Middle frontal gyrus (tissue), 1 donor: Measurements from ENCODE around the gene GYPA.
"Not testable (repeated sequence)": the region's sequence is repeated elsewhere in the genome, so short reads cannot be mapped to it uniquely, and the experiment has no call there.

ENCODE experiments used
- DNase-seq: peaks from one replicate; pipeline ENCODE4 v3.0.0-alpha.2; 2015; ENCODE audit warnings: low spot score; ENCODE audit errors: extremely low spot score

The GYPA gene

DNA sequence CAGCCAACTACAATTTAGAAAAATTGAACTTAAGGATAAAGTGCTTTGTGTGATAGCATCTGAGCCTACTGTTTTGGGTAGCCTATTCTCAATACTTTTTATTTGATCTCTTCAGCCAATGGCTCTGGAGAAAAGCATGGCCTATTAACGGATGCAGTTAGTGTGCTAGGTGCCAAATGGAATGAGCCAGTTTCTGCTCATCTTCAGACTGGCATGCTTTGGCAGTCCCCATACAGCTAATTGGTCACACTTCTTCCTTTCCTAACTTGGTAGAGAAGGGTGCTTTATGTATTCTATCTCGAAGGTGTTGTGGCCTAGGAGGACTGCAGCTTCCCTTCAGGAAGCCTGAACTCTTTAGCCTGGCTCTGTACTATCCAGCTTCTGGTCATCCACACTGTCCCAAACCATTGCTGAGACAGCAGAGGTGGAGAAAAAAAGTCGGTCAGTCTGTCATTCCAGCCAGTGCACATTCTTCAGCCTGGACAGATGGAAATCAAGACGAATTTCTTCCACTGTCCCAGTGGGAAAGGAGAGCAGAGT is 11.1 kb downstream of the GYPA start:
- DNase-seq, result not testable (repeated sequence)

DNA sequence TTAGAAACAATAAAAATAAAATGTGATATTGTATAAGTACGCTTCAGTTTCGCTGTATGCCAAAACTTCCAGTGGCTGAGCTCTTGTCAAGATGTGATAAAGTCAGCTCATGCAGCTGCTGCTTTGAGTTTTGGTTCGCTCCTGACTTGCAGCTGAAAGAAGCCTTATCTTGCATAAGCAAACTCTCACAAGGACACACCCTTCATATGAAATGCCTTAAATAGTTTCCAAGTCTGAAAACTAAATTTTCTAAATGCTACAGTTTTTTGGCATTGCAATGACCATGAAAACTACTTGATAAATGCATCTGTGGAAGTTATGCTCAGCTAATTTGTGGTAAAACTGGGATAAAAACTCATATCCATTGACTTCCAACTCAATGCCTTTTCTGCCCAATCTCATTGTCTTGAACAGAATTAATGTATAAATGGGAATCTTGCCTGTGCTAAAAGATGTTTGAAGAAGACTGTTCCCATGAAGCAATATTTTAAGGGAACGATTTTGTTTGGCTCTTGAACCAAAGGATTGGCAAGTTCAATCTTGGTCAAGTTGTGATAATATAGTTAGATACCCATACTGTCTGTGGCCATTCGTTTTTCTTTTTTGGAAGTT is 11.7 kb downstream of the GYPA start:
- DNase-seq, result not testable (repeated sequence)

DNA sequence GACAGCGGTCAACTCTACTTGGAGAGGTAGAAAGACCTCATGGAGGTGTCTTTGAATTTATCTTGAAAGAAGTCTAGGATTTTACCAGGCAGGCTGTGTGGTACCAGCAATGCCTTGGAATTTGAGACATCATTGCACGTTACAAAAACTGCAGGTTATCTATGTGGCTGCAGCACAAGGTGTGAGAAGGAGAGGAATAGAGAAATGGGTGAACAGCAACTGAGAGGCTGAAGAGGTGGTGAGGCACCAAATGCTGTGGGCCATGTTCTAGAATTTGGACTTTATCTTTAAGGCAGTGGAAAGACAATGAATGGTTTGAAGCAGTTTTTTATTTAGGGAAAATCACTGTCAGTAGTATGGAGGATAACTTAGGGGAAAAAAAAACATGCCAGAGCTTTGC is 15.4 kb downstream of the GYPA start:
- not testable (repeated sequence) for DNase-seq

DNA sequence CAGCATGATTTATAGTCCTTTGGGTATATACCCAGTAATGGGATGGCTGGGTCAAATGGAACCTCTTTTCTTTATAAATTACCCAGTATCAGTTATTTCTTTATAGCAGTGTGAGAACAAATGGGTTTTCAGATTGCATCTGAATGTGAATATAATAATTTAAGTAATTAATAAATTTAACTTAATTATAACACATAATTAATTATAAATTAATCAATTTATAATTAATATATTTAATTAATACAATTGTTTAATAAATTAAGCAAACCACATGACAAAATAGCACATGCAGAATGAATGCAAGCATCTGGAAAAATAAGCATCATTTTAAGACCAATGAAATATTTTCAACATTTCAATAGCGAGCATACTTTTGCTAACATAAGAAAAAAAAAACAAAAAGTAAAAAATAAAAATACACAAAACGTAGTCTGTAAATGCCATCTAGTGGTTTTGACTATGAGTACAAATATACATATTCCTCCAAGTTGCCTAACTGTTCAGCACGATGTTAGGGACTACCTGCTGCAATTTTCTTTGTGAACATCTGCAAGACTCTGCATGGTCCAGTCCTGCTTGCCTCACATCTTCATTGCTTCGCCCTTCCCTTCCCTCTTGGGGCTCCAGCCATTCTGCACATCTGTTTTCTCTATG is 16.4 kb downstream of the GYPA start:
- DNase-seq, result not testable (repeated sequence)

DNA sequence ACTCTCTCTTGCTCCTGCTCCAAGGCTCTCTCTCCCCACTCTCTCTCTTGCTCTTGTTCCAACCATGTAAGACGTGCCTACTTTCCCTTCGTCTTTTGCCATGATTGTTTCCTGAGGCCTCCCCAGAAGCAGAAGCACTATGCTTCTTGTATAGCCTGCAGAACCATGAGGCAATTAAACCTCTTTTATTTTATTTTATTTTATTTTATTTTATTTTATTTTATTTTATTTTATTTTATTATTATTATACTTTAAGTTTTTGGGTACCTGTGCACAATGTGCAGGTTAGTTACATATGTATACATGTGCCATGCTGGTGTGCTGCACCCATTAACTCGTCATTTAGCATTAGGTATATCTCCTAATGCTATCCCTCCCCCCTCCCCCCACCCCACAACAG is 17.2 kb downstream of the GYPA start:
- not testable (repeated sequence) for DNase-seq

DNA sequence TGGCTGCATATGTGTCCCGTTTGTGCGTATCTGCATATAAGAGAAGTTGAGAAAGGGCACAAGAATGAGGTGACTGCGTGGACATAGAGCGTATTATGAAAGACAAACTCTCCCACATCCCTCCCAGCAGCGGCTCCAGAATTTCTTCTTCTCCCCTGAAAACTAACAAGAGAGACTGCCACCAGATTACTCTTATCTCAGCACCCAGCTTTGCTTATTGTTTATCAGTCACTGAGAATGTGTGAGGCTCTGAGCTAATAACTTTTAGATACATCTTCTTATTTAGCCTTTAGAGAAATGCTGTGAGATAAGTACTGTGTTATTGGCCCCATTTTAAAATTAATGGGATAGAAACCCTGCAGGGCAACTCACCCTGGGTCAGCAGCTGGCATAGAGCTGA is 20.8 kb downstream of the GYPA start:
- DNase-seq, result not testable (repeated sequence)

DNA sequence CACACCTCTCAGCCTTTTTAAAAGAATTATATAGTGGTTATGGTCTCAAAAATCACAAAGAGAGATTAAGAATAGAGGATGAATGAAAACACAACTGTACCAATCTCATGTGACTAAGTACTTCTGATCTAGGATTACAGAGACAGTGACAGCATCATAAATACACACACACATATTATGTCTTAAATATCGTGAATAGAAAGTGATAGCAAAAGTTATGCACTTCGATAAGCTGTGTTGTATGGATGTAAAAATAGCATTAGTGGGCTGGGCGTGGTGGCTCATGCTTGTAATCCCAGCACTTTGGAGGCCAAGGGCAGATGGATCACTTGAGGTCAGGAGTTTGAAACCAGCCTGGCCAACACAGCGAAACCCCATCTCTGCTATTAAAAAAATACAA is 25.0 kb downstream of the GYPA start:
- DNase-seq, result no peak

DNA sequence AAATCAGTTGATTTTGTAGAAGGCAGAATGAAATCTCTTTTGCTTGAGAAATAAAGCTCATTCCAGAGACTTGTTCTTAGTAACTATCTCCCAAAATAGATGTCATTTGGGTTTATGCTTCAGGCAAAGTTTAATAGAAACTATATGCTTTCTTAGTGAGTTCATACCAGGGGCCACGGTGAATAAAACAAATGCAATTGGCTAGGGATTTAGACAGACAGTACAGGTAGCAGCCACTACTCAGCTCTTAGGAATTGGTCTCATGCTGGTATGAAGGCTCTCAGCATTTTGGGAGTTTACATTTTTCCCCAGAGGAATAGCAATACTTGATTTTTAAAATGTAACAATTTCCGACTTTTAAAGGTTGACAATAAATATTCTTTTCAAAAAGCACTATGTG is 27.0 kb downstream of the GYPA start:
- DNase-seq, result no peak

DNA sequence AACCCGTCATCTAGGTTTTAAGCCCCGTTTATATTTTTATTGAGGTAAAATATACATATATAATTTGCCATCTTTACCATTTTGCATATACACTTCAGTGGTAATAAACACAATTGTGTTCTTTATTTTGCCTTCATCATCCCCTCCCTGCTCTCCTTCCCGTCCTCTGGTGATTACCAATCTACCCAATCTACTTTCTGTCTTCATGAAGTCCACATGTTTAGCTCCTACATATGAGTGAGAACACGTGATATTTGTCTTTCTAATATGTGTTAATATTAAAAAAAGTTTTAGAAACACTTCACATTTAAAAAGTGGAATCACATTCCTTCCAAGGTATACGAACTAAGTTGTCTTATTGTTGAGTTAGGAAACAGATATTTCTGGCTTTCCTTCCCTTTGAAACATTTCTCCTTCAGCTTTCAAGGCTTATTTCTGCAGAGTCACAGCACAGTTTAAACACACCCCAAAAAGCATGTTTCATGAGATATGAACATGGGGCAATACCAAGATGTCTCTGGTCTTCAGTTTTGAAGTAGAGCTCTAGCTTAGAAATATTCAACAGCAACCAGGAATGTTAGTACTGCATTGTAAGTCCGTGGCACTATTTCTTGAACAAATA is 35.9 kb downstream of the GYPA start:
- DNase-seq, result no peak

DNA sequence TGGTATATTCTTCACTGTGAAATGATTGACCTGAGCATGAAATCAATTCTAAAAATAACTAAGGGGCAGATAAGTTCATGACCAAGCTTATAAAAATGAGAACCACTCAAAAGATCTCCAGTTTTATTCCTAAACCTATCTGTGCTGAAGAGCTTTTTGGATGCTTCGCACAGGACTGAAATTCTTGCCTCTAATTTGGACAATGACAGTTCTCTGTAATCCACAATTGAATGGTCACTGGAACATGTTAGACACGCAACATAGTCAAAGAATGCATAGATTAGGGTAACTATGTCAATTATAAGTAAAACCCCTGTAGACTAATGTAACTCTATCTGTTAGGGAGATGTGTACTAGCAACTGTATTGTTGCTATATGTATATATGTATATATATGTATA is 42.7 kb downstream of the GYPA start:
- not testable (repeated sequence) for DNase-seq

DNA sequence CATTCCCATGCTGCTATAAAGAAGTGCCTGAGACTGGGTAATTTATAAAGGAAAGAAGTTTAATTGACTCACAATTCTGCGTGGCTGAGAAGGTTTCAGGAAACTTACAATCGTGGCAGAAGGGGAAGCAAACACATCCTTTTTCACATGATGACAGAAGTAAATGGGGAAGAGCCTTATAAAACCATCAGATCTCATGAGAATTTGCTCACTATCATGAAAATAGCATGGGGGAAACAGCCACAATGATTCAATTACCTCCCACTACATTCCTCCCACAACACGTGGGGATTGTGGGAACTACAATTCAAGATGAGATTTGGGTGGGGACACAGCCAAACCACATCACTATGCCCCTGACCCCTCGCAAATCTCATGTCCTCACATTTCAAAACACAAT is 46.5 kb downstream of the GYPA start:
- not testable (repeated sequence) for DNase-seq

DNA sequence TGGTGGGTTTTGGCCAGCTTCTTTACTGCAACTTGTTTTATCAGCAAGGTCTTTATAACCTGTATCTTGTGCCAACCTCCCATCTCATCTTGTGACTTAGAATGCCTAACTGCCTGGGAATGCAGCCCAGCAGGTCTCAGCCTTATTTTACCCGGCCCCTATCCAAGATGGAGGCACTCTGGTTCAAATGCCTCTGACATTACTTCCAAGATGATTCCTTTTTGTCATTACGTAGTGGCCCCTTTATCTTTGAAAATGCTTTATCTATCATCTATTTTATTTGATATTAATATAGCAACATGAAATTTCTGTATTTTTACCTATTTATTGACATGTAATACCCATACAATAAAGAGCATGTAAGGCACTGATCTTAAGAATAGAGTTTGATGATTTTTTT is 49.3 kb downstream of the GYPA start:
- not testable (repeated sequence) for DNase-seq

DNA sequence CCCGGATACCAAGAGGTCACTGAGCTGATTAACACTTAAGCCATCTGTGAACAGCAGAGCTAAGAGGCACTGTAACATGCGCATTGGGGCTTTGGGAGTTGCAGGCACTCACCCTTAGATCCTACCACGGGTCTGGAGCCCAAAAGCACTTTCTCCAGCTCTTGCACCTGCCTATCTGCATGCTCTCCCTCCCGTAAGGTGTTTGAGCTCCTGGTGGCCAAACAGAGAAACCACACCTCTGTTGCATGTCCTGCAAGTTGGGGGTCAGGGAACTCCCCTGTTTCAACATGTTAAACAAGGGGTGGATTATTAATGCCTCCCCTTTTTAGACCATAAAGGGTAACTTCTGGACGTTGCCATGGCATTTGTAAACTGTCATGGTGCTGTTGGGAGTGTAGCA is 49.8 kb downstream of the GYPA start:
- DNase-seq, result no peak

DNA sequence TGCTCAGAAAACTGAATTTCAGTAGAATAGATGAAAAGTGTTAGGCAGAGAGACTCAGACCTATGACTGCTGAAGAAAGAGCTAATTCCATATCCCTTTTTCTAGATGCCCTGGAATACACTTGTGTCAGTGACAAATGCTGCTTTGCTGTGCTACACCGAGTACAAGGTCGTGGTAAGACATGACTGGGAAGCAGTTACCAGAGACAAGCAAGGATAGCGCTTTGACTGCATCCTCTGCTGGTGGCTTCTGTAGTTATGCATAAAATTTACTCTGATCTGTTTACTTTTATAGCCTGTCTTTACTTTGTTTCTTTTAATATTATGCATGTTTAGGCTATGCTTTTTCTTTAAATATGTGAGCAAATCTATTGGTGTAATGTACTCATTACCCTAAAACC is 58.5 kb downstream of the GYPA start:
- DNase-seq, result not testable (repeated sequence)

DNA sequence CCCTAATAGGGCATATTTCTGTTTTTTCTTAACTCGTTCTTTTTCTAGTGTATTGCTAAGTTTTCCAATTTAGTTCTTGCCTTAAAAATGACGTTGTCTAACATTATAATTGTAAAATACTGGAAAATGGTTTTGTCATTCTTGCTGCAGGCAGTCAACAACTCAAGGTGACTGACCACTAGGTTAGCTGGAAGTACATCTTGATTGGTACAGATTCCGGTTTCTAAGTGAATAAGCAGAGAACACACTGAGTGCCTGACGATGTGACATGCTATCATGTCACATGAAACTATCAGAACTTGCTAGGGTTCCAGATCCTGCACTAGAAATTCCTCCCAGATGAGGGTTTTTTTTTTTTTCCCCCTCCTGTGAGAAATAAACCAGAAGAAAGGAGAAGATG is 60.4 kb downstream of the GYPA start:
- not testable (repeated sequence) for DNase-seq

DNA sequence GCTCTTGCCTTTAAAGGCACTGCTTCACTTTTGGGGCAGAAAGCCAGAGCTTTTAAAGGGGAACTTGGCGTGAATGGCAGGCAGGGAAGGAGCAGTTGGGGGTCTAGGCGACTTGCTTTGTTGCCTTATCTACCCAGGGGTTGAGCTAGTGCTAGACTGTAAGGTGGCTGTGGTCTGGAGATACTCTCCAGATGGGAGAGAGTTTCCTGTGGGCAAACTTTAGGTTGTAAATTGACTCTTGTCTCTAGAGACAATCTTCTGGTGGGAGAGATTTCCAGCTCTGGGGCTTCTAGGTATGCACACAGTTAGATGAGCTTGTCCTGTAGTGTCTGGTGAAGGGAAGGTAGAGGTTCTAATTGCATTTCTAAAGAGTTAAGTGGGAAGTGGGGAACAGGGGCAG is 61.8 kb downstream of the GYPA start:
- DNase-seq, result not testable (repeated sequence)

DNA sequence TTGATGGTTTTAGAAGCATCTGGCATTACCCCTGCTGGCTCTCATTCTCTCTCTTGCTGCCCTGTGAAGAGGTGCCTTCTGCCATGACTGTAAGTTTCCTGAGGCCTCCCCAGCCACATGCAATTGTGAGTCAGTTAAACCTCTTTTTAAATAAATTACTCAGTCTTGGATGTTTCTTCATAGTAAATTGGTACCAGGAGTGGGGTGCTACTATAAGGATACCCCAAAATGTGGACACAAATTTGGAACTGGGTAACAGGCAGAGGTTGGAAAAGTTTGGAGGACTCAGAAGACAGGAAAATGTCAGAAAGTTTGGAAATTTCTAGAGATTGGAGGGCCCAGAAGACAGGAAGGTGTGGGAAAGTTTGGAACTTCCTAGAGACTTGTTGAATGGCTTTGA is 79.0 kb downstream of the GYPA start:
- DNase-seq, result not testable (repeated sequence)

DNA sequence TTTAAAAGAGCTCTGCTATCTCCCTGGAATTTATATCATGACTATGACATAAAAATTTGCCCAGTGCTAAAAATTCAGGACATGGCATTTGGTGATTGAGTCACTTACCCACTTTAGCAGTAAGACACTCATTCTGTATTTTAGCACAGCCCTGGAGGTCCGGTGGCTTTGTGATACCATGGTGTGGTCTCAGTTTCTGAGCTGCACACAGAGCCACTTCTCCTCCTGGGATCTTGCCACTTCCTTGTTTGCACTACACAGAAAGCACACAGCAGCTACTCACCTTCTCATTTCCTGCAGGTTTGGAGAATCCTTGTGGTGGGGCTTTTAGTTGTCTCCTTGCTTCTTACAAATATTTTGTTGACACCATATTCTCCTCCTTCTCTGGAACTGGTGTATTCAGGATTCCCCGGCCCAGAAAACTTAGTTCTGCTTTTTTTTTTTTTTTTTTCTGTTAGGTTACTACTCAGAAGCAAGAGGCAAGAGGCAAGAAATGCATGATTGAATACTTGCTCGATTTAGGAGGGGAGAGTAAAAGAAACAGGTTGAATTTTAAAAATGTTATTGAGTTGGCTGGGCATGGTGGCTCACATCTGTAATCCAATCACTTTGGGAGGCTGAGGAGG is 80.2 kb downstream of the GYPA start:
- not testable (repeated sequence) for DNase-seq
